A549 treated with CpdA at 1 μM for 4 hours (cell line): ENCODE data around the gene LRCH3. TPM values are rescaled to one million over a fixed set of nuclear protein-coding genes. Genes with fewer than 3 reads are reported as not detected.

Experiments used
- total RNA-seq: library from RNA; stranded (reverse); fragments of 200-300 nt; extraction: Qiagen RNA extraction; gene quantifications from 5 replicates; pipeline ENCODE4 v1.2.3, GENCODE V29; 2022; ENCODE audit warnings: low read depth

Gene LRCH3
- total RNA-seq: 13.2 to 24.1 TPM (median 15.4 TPM) in 5 replicates

GRCh38 chr3:197791113-197791891 lies at the start of gene LRCH3:
Gene LRCH3 (plus strand): TSS chr3:197791254. CDS start chr3:197791279, 25 bp downstream.

GRCh38 chr3:197749601-197750395 lies 41.3 kb upstream of the LRCH3 start, which contains the start of gene FYTTD1:
Gene FYTTD1 (plus strand): TSS chr3:197749883. CDS start chr3:197749972, 89 bp downstream.

Other genes with a start within 250 kb of the LRCH3 start
- 2.8 to 4.2 TPM (median 2.9 TPM) in 5 replicates for gene BDH1, start 235.3 kb upstream of the LRCH3 start, total RNA-seq
- 7.3 to 10.9 TPM (median 8.4 TPM) in 5 replicates for gene RUBCN, start 54.4 kb upstream of the LRCH3 start, total RNA-seq
- gene FYTTD1, start 41.4 kb upstream of the LRCH3 start, total RNA-seq: 23.6 to 35.2 TPM (median 28.1 TPM) in 5 replicates
- gene RPL35A, start 158.9 kb downstream of the LRCH3 start, total RNA-seq: 1,027 to 1,152 TPM (median 1,082 TPM) in 5 replicates
- gene LMLN, start 169.0 kb downstream of the LRCH3 start, total RNA-seq: 1.7 to 2.6 TPM (median 2.3 TPM) in 5 replicates